ENCODE measurements around the gene ZNF438. TPM values are rescaled to one million over a fixed set of nuclear protein-coding genes. Genes with fewer than 3 reads are reported as not detected.

Gene ZNF438
- total RNA-seq, 2 donors from 2014 or later, result 1.5 to 10.1 TPM

GRCh38 chr10:30840395-30841050 is 191.1 kb downstream of the ZNF438 start:
- TF ChIP-seq POLR2A (IDR thresholded peaks at IDR 0.05) (no peak), CTCF (IDR thresholded peaks at IDR 0.05) (no peak), POLR2AphosphoS5 (IDR thresholded peaks at IDR 0.05) (no peak)
- no peak for DNase-seq (ENCODE audit: low spot score)
- Histone ChIP-seq H3K4me3 (no peak overlapping the region), H3K9me3 (no peaks in the 10 kb centered on the region), H3K27ac (no peak overlapping the region), H3K4me1 (replicated peaks) (no peaks in the 10 kb centered on the region), H3K27me3 (replicated peaks; ENCODE audit: insufficient read depth) (no peaks in the 10 kb centered on the region), H3K36me3 (no peaks in the 10 kb centered on the region)
- intact Hi-C loops (cut with DNase I), result no loop called here
- 20% methylated on average over 6 of the region's 6 CpGs for WGBS

- 62% methylated on average over 2 of the region's 2 CpGs for WGBS
- Histone ChIP-seq H3K4me3 (no peak overlapping the region), H3K27ac (no peak overlapping the region), H3K9me3 (no peaks in the 10 kb centered on the region), H3K4me1 (replicated peaks) (no peaks in the 10 kb centered on the region), H3K36me3 (no peaks in the 10 kb centered on the region), H3K27me3 (replicated peaks; ENCODE audit: insufficient read depth) (no peaks in the 10 kb centered on the region)
- no peak for DNase-seq (ENCODE audit: low spot score)
- intact Hi-C loops (cut with DNase I), result no loop called here
- no peak for TF ChIP-seq POLR2A (IDR thresholded peaks at IDR 0.05)
- no peak for TF ChIP-seq CTCF (IDR thresholded peaks at IDR 0.05)
- TF ChIP-seq POLR2AphosphoS5 (IDR thresholded peaks at IDR 0.05), result no peak
Observed at GRCh38 chr10:30839652-30840051, 192.0 kb downstream of the ZNF438 start.

GRCh38 chr10:30836406-30836805 is 195.3 kb downstream of the ZNF438 start:
- Histone ChIP-seq H3K4me3 (no peak overlapping the region), H3K4me1 (replicated peaks) (no peaks in the 10 kb centered on the region), H3K9me3 (no peaks in the 10 kb centered on the region), H3K36me3 (no peaks in the 10 kb centered on the region), H3K27ac (no peak overlapping the region), H3K27me3 (replicated peaks; ENCODE audit: insufficient read depth) (no peaks in the 10 kb centered on the region)
- no peak for DNase-seq (ENCODE audit: low spot score)
- intact Hi-C loops (cut with DNase I), result no loop called here
- TF ChIP-seq POLR2AphosphoS5 (IDR thresholded peaks at IDR 0.05) (no peak), CTCF (IDR thresholded peaks at IDR 0.05) (no peak), POLR2A (IDR thresholded peaks at IDR 0.05) (no peak)
- 91% methylated on average over 2 of the region's 2 CpGs for WGBS

- 82% methylated on average over 12 of the region's 12 CpGs for WGBS
- Histone ChIP-seq H3K36me3 (no peaks in the 10 kb centered on the region), H3K27me3 (replicated peaks; ENCODE audit: insufficient read depth) (peaks cover 3% of the 10 kb centered on the region), H3K4me1 (replicated peaks) (no peaks in the 10 kb centered on the region), H3K4me3 (no peak overlapping the region), H3K27ac (no peak overlapping the region), H3K9me3 (no peaks in the 10 kb centered on the region)
- TF ChIP-seq CTCF (IDR thresholded peaks at IDR 0.05), result no peak
- no peak for TF ChIP-seq POLR2A (IDR thresholded peaks at IDR 0.05)
- no peak for TF ChIP-seq POLR2AphosphoS5 (IDR thresholded peaks at IDR 0.05)
- intact Hi-C loops (cut with DNase I), result no loop called here
- no peak for DNase-seq (ENCODE audit: low spot score)
Observed at GRCh38 chr10:30835146-30835545, 196.5 kb downstream of the ZNF438 start.

- no peak for DNase-seq (ENCODE audit: low spot score)
- 83% methylated on average over 3 of the region's 3 CpGs for WGBS
Observed at GRCh38 chr10:30834651-30835050, 197.0 kb downstream of the ZNF438 start.

More at GRCh38 chr10:30834651-30835050, 197.0 kb downstream of the ZNF438 start:
- no peak overlapping the region for H3K27ac ChIP-seq
- no peak for TF ChIP-seq CTCF (IDR thresholded peaks at IDR 0.05)
- no peak for TF ChIP-seq POLR2A (IDR thresholded peaks at IDR 0.05)
- no peak for TF ChIP-seq POLR2AphosphoS5 (IDR thresholded peaks at IDR 0.05)
- intact Hi-C loops (cut with DNase I), result no loop called here
- H3K9me3 ChIP-seq, result no peaks in the 10 kb centered on the region
- H3K27me3 ChIP-seq (replicated peaks; ENCODE audit: insufficient read depth), result peaks cover 3% of the 10 kb centered on the region
- no peaks in the 10 kb centered on the region for H3K4me1 ChIP-seq (replicated peaks)
- H3K4me3 ChIP-seq, result no peak overlapping the region
- no peaks in the 10 kb centered on the region for H3K36me3 ChIP-seq

Measured in prostate gland (tissue), 2 donors.